GM18519 (cell line): ENCODE measurements around the gene TRIM15.
"Not testable (repeated sequence)": the region's sequence is repeated elsewhere in the genome, so short reads cannot be mapped to it uniquely, and the experiment has no call there.

ENCODE experiments used
- ATAC-seq: cut with Tn5 transposase; IDR thresholded peaks from one replicate; pipeline ENCODE4 v1.9.1; 2021; ENCODE audit warnings: mild to moderate bottlenecking, moderate library complexity; ENCODE audit not compliant: unreplicated experiment, low FRiP score

Gene TRIM15

DNA sequence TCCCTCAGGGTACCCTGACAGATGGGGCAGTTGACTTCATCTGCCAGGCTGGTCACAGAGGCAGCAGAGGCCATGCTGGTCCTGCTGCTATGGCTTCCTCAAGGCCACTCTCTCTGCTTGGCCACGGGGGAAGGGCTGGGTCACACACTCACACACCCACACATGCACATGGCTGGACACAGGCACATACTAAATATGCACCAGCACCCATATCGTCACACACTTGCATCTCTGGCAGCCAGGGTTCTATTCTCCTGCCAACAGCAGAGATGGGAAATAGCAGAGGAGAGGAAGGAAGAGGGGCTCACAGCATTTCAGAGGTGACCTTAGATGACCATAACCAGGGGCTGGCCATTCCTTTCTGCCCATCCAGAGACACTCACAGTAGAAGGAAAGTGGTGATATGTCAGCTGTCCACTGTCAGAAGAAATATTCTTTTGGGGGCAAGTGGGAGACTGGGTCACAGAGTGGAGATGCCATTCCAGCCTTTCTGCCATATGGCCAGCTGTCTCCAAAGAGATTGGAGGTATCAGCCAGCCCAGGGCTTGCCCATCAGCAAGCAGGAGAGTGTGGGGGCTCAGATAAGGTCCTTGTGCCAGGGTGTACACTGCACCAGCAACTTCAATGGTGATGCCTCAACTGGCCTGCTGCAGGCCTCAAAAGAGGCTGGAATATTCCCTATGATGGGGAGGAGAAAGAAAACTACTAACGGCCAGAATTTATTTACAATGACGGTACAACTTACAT is 2.4 kb upstream of the TRIM15 start, which contains the start of gene TRIM10:
Gene TRIM10, minus strand, starts transcription at position 427 of the 747 bp plus-strand sequence. Its CDS starts 353 bp downstream, at position 74.
- no peak for ATAC-seq

DNA sequence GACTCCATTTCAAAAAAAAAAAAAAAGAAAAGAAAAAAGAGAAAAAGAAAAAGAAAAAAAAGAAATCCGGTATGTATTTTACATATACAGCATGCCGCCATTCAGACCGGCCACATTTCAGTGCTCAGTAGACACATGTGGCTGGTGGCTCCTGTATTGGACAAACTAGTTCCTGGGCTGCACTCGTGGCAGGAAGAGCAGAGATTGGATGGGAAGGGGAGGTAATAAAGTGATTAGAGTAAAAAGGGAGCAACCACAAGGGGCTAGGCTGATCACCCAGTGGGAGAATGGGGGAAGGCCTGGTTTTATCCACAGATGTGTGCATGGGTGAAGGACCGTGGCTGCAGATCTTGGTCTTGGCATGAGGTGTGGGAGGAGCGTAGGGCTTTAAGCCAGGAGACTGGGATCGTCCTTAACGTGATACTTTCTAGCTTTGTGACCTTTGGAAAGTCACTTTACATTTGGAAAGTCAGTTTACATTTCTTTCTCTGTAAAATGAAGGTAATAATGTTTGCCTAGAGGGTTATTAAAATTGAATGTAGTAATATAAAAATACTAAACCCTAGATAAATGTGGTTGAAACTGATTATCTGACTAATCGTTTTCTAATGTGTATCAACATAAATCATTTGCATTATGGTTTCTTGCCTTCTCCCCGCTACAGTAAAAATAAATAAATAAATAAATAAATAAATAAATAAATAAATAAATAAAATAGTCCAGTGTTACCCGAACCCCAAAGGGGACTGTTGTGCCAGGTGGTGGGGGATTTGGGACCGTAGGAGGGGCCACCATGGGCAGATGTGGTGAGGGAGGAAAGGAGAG is 869 bp upstream of the TRIM15 start:
- no peak for ATAC-seq

DNA sequence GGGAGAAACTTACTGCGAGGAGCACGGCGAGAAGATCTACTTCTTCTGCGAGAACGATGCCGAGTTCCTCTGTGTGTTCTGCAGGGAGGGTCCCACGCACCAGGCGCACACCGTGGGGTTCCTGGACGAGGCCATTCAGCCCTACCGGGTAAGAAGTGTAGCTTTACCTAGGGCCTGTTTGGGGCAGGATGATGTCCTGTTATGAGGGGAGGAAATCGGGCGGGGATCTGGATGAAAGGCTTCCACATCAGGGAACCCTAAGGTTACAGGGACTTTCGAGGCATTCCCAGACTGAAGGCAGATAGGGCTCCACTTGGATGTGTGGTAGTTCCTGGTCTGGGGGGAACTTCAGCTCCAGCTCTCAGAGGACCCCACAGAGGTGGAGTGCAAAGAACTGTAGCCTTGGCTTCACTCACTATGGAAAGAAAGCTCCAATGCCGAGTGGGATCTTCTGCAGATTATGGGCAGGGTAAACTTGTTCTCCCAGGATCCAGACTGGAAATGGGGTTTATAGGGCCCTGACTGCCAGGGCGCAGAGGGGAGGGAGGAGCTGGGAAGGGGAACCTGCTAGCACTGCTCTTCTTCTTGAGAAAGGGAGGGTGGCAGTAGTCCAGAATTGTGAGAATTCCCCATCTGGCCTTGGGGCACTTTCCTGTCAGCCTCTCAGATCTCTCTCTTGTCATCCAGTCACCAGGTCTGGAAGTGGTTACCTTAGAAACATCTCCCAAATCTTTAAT is 740 bp downstream of the TRIM15 start:
- no peak for ATAC-seq

DNA sequence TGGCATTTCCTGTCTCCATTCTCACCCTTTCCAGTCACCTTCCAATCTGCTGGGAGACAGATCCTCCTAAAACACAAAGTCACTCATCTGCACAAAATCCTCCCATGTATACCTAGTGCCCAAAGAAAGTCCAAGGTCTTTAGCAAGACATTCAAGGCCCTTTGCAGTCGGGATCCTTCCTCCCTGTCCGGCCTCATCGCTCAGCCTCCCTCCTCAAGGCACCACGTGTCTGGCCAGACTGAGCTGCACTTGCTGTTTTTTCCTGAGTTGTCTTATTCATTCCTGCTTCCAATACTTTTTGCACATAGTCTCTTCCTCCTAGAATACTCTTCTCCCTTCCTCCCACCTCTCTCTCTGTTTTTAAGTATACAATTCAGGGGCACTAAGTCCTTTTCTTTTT is 1.4 kb downstream of the TRIM15 start:
- ATAC-seq, result no peak

DNA sequence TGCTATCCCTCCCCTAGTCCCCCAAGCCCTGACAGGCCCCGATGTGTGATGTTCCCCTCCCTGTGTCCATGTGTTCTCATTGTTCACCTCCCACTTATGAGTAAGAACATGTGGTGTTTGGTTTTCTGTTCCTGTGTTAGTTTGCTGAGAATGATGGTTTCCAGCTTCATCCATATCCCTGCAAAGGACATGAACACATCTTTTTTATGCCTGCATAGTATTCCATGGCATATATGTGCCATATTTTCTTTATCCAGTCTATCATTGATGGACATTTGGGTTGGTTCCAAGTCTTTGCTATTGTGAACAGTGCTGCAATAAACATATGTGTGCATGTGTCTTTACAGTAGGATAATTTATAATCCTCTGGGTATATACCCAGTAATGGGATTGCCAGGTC is 1.9 kb downstream of the TRIM15 start:
- not testable (repeated sequence) for ATAC-seq

DNA sequence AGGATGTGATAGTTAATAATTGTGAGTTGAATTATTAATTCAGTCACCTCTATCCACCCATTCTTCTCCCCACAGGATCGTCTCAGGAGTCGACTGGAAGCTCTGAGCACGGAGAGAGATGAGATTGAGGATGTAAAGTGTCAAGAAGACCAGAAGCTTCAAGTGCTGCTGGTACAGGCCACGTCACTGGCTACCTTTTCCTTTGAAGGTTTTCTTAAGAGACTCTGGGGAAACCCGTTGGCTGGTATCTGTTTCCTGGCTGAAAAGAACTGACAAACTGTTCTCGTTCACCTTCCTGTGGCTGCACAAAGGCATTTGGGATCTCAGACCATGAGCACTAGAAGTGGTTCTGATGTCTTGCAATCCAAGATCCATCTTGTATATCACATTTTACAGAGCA is 3.8 kb downstream of the TRIM15 start:
- ATAC-seq, result no peak

DNA sequence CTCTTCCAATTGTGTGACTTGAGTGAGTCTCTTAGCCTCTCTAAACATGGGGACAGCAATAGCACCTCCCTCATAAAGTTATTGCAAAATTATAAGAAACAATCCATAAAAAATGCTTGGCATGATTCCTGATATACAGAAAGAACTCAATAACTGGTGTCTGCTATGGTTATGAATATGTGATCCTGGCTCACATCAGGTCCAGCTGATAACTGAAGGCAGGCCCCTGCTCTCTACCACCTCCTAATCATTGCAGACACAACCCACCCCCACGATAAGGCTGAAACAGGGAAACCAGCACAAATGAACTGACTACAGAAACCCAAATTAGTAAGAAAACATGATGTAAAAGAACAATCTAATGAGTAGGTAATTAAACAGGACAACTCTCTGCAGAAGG is 5.4 kb downstream of the TRIM15 start:
- no peak for ATAC-seq

DNA sequence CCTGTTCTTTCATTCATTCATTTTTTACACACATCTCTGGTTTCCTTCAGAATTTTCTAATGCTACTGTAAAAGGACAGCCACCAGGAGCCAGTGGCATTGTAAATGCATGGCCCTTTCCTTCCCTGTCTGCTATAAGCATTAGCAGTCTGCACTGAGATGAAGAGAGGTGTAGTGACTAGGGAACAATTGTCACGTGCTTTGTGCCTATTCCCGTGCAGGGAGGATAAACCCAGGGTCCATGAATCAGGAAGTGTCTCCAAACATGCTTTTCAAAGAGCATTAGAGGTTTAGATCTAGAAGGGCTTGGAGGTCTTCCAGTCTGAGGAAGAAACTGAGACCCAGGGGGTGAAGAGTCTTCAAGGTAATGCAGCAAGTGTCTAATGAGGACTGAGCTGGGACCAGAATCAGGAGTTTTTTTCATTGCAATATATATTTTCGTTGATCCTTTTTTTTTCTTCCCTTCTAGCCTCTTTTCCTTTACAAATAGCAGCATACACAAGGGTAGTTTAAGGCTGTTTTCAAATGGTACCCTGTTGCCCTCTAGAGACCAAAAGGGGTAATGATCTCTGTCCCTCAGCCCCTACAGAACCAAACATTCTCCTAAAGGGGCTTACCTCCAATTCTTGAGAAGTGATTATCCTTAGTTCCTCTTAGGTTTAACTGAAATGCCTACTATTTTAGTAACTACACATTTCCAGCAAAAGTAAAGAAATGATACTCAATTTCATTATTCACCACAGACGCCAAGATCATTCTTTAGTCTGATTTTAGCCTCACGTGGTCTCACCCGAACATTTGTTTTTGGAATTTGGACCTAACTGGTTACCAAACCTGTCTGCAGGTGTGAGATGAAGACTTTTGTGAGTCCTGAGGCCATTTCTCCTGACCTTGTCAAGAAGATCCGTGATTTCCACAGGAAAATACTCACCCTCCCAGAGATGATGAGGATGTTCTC is 6.6 kb downstream of the TRIM15 start:
- ATAC-seq, result no peak

DNA sequence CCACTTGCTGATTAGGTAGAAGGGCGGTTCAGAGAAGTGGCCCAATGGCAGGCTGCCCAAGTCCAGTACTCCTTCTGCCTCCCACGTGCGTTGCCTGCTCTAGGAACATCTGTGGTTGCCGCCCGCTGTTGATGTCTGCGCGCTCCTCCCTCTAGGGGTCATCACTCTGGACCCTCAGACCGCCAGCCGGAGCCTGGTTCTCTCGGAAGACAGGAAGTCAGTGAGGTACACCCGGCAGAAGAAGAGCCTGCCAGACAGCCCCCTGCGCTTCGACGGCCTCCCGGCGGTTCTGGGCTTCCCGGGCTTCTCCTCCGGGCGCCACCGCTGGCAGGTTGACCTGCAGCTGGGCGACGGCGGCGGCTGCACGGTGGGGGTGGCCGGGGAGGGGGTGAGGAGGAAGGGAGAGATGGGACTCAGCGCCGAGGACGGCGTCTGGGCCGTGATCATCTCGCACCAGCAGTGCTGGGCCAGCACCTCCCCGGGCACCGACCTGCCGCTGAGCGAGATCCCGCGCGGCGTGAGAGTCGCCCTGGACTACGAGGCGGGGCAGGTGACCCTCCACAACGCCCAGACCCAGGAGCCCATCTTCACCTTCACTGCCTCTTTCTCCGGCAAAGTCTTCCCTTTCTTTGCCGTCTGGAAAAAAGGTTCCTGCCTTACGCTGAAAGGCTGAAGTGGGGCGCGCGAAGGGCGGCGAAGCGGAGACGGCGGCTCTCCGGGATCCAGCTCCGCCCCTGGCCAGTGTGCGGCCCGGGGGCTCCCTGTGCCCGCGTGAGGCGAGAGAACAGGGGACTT is 8.5 kb downstream of the TRIM15 start:
- ATAC-seq, result no peak

DNA sequence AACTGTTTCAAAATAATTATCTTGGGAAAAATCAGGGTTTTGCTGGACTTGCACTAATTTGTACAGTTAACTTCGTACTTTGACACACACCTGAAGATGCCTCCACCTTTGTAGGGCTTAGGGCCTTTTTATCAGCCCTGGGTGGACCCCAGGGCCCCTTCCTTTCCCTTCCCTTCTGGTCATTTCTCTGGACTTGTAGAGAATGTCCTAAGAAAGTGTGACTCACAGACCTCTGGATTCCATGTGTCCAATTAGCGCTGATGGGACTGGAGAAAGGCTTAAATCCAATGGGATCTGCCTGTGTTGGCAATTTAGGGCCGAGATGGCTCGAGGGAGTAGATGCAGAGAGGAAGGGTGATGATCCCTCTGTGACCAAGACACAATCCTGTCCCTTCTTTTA is 9.3 kb downstream of the TRIM15 start:
- no peak for ATAC-seq

DNA sequence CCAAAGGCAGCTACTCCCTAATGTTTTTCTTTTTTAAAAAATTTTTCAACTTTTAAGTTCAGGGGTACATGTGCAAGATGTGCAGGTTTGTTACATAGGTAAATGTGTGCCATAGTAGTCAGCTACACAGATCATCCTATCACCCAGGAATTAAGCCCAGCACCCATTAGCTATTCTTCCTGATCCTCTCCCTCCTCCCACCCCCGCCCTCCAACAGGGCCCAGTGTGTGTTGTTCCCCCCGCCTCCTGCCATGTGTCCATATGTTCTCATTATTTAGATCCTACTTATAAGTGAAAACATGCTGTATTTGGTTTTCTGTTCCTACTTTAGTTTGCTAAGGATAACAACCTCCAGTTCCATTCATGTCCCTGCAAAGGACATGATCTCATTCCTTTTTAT is 12.4 kb downstream of the TRIM15 start:
- ATAC-seq, result no peak

DNA sequence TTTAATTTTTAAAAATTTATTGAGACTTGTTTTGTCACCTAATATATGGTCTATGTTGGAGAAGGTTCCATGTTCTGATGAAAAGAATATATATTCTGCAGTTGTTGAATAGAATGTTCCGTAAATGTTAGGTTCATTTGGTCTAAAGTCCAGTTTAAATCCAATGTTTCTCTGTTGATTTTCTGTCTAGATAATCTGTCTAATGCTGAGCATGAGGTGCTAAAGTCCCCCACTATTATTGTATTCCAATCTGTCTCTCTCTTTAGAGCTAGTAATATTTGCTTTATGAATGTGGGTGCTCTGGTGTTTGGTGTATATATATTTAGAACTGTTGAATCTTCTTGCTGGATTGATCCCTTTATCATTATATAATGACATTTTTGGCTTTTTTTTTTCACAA is 15.5 kb downstream of the TRIM15 start:
- no peak for ATAC-seq

DNA sequence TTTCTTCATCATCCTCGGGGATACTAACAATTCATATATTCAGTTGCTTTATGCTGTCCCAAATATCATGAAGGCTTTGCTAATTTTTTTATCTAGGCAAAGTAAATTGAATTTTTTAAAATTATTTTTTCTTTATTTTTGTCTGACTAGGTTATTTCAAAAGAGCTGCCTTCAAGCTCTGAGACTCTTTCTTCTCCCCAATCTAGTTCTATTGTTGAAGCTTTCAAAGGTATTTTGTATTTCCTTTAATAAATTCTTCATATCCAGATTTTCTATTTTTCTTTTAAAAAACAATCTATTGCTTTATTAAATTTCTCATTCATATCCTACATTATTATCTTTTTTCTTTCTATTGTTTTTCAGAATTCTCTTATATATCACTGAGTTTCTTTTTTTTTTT is 16.8 kb downstream of the TRIM15 start:
- no peak for ATAC-seq

DNA sequence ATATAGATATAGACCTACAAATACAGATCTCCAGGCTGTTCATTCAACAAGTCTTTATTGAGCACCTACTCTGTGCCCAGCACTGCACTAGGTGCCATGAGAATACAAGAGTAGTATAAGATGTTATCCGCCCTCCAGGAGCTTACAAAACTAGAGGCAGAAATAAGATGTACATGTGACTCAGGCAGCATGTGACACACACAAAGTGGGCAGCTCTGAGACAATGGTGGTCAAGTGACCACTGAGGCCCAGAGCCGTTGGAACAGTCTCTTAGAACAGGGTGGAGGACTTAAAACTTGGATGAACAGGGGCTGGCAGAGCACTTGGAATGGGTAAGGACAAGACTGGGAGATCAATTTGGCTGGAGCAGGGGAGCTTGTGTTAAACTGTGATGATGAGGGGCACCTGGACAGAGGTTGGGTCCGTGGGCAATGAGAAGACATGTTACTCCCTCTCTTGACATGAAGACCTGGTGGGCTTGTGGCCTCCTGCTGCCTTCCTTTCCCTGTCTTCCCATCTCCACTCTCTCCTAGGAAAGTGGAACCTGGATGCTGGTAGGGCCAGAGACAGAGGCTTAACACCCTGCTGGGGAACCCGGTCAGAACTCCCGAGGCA is 21.2 kb downstream of the TRIM15 start:
- no peak for ATAC-seq

DNA sequence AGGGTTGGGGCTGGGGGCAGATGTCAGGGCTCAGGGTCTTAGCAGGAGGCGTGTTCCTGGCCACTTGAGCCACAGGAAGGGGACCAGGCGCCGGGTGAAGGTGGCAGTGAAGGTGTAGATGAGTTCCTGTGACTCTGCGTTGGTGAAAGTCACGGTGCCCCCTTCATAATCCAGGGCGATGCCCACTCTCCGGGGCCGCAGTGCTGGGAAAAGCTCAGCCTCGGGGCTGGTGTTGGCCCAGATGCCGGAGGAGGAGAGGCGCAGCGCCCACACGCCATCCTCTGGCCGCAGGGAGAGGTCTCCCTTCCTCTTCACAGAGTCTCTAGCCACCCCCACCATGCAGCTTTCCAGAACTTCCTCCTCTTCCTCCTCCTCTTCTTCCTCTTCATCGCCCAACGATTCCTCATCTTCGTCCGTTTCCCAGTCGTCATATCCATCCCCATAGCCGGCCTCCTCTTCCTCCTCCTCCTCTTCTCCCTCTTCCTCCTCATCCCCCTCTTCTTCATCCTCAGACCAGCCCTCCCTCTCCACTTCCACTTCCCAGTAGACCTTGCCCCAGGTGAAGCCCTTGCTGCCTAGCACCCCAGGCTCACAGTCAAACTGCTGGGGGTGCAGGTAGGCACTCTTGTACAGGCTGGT is 22.6 kb downstream of the TRIM15 start:
- no peak for ATAC-seq

DNA sequence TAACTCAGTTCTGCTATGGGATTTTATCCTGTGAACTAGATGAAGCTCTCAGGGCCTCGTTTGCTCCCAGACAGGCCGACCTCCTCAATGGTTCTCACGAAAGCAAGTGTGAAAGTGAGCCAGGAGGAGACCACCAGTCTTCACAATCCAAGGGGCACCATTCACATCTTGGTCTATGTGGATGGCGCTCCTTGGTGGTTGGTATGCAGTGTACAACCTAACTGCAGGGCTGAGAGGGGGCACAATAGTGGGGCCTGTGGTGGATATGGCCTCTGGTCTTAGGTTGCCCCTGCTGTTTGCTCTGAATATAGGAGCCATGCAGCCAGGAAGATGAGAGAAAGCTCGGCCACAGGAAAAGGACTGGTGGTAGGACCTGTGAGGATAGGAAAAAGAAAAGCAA is 25.2 kb downstream of the TRIM15 start:
- no peak for ATAC-seq

DNA sequence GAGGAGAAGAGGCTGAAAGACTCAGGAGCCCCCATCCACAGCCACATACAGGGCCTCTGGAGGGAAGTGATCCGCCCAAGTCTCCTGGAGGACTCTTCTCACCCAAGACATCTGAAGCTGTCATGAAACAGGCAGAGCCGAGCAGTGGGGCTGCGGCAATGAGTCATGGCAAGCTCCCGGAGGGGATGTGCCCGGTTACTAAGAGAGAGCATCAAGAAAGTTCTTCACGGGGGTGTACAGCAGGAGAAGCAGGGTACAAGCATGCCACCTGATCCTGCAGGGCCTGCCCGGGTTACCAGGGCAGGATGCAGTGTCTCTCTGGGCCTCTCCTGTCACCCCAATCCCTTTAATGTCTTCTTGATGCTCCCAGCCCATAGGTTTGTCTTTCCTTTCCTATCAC is 28.7 kb downstream of the TRIM15 start:
- ATAC-seq, result no peak
